8988T (cell line): ENCODE results near the gene PTPRM.

Experiments
- DNase-seq: peaks from one replicate; pipeline ENCODE4 v3.0.0; 2011

Gene PTPRM

GRCh38 chr18:8386669-8387380 is 819.7 kb downstream of the PTPRM start:
- DNase-seq = no peak

GRCh38 chr18:8389391-8390340 is 822.5 kb downstream of the PTPRM start:
- peak; percentile 57 for DNase-seq

GRCh38 chr18:8391068-8391467 is 824.0 kb downstream of the PTPRM start:
- no peak for DNase-seq

- DNase-seq = no peak
Observed at GRCh38 chr18:8396254-8396653, 829.1 kb downstream of the PTPRM start.

GRCh38 chr18:8397034-8397433 is 829.9 kb downstream of the PTPRM start:
- DNase-seq = no peak

- no peak for DNase-seq
Observed at GRCh38 chr18:8399138-8399537, 832.0 kb downstream of the PTPRM start.

GRCh38 chr18:8400193-8400752 is 833.2 kb downstream of the PTPRM start:
- DNase-seq = no peak

GRCh38 chr18:8400825-8401224 is 833.7 kb downstream of the PTPRM start:
- DNase-seq = no peak

- DNase-seq = no peak
Observed at GRCh38 chr18:8401606-8402005, 834.5 kb downstream of the PTPRM start.

- DNase-seq = no peak
Observed at GRCh38 chr18:8402237-8402636, 835.1 kb downstream of the PTPRM start.

- no peak for DNase-seq
Observed at GRCh38 chr18:8403713-8404112, 836.6 kb downstream of the PTPRM start.

GRCh38 chr18:8406186-8406867 is 839.2 kb downstream of the PTPRM start:
- no peak for DNase-seq

- DNase-seq = no peak
Observed at GRCh38 chr18:8406868-8407250, 839.7 kb downstream of the PTPRM start.

- DNase-seq = no peak
Observed at GRCh38 chr18:8409151-8409550, 842.0 kb downstream of the PTPRM start.

- no peak for DNase-seq
Observed at GRCh38 chr18:8411492-8411891, 844.4 kb downstream of the PTPRM start.

- DNase-seq = no peak
Observed at GRCh38 chr18:8412117-8412516, 845.0 kb downstream of the PTPRM start.

- DNase-seq = no peak
Observed at GRCh38 chr18:8413189-8413588, 846.1 kb downstream of the PTPRM start.

- no peak for DNase-seq
Observed at GRCh38 chr18:8413751-8414150, 846.6 kb downstream of the PTPRM start.

GRCh38 chr18:8416212-8417019 is 849.3 kb downstream of the PTPRM start:
- DNase-seq = peak; percentile 46

GRCh38 chr18:8422391-8422790 is 855.3 kb downstream of the PTPRM start:
- no peak for DNase-seq

- no peak for DNase-seq
Observed at GRCh38 chr18:8423051-8423557, 856.0 kb downstream of the PTPRM start.

- DNase-seq = no peak
Observed at GRCh38 chr18:8424481-8424880, 857.4 kb downstream of the PTPRM start.
